HepG2 (cell line): Measurements from ENCODE around the gene ROBO3. TPM values are rescaled to one million over a fixed set of nuclear protein-coding genes. Genes with fewer than 3 reads are reported as not detected.
A peak's percentile ranks its signal among the peaks of the same experiment; 100 is the strongest.

Source experiments
- ATAC-seq: fragments of 200-7000 bp; cut with Tn5 transposase; 3 replicates; pipeline ENCODE4 v1.9.1; 2020; ENCODE audit warnings: mild to moderate bottlenecking, moderate library complexity
- BruUV-seq: library from RNA; stranded (reverse); fragments of 400-500 nt; replicated peaks from 2 replicates; lab custom pipeline; 2021; lab: Mats Ljungman, UMichigan
- CTCF ChIA-PET: fragments of 300-600 bp; formaldehyde crosslinking; extraction: SDS; loops from one replicate; lab custom pipeline; 2021; ENCODE audit warnings: low total read pairs, inconsistent platforms, low intra/inter-chr PET ratio; lab: Yijun Ruan, JAX
- POLR2A ChIA-PET: fragments of 350-600 bp; sonication (Branson Sonifier 250); formaldehyde crosslinking; loops from one replicate; lab custom pipeline; 2020; ENCODE audit warnings: antibody characterized with exemption, inconsistent platforms; lab: Yijun Ruan, JAX
- DNase-seq: peaks from one replicate; pipeline ENCODE4 v3.0.0-alpha.2; 2015; ENCODE audit warnings: low spot score
- FAIRE-seq: peaks from 3 replicates; lab custom pipeline; 2011; peaks lifted over from hg19 to GRCh38; lab: Jason Lieb, UNC
- H2AFZ ChIP-seq: one replicate; pipeline ENCODE4 v1.6.1; 2011; ENCODE audit warnings: low read length, inconsistent platforms
- H3K27ac ChIP-seq: fragments of 300-600 bp; 3 replicates; pipeline ENCODE4 v1.8.0; 2011; ENCODE audit warnings: mixed run types, mild to moderate bottlenecking, mixed read lengths, low read length, inconsistent platforms; ENCODE audit not compliant: insufficient read depth; ENCODE audit errors: extremely low read length
- H3K27me3 ChIP-seq, 2 experiments: fragments of 200-600 bp in 1 of 2; 2 replicates in 1 of 2; 3 replicates in 1 of 2; pipeline versions ENCODE4 v1.6.0 to v1.8.0; 2011; ENCODE audit warnings: low read length in 2 of 2, mild to moderate bottlenecking in 2 of 2, moderate library complexity in 2 of 2, inconsistent platforms in 1 of 2; ENCODE audit not compliant: insufficient read depth in 2 of 2, control insufficient read depth in 1 of 2
- H3K36me3 ChIP-seq, 2 experiments: fragments of 200-600 bp in 1 of 2; replicated peaks in 1 of 2; 2 replicates in 1 of 2; 3 replicates in 1 of 2; pipeline versions ENCODE4 v1.5.1 to v1.8.0; 2011; ENCODE audit warnings: low read length in 2 of 2, inconsistent platforms in 1 of 2; ENCODE audit not compliant: insufficient read depth in 2 of 2, control insufficient read depth in 1 of 2
- H3K4me1 ChIP-seq: 2 replicates; pipeline ENCODE4 v1.5.1; 2012; ENCODE audit warnings: low read length, inconsistent platforms; ENCODE audit not compliant: insufficient read depth
- H3K4me2 ChIP-seq: 2 replicates; pipeline ENCODE4 v1.6.0; 2011; ENCODE audit warnings: low read depth, low read length, inconsistent platforms
- H3K4me3 ChIP-seq, 3 experiments: fragments of 200-600 bp in 1 of 3; sonication (generic), shearing (Covaris generic) in 1 of 3; replicated peaks in 1 of 3; 2 replicates each; pipeline ENCODE4 v1.5.1; 2011 to 2016; ENCODE audit warnings: low read length in 3 of 3, inconsistent platforms in 2 of 3, low read depth in 2 of 3, mild to moderate bottlenecking in 2 of 3, control low read depth in 1 of 3, mixed read lengths in 1 of 3; ENCODE audit not compliant: insufficient read depth in 1 of 3
- H3K79me2 ChIP-seq: one replicate; pipeline ENCODE4 v1.6.1; 2011; ENCODE audit warnings: low read length, inconsistent platforms; ENCODE audit not compliant: insufficient read depth
- H3K9ac ChIP-seq: 2 replicates; pipeline ENCODE4 v1.6.0; 2011; ENCODE audit warnings: mild to moderate bottlenecking, low read depth, low read length, inconsistent platforms; ENCODE audit not compliant: insufficient read depth
- H3K9me3 ChIP-seq: 2 replicates; pipeline ENCODE4 v1.5.1; 2012; ENCODE audit warnings: mild to moderate bottlenecking, low read length
- H4K20me1 ChIP-seq: 2 replicates; pipeline ENCODE4 v1.6.0; 2011; ENCODE audit warnings: inconsistent platforms, mild to moderate bottlenecking, low read length, moderate library complexity; ENCODE audit not compliant: insufficient read depth
- FOXP1 ChIP-seq, 2 experiments: fragments of 450-650 bp in 1 of 2; IDR thresholded peaks; 2 replicates each; pipeline ENCODE4 v1.6.1; 2017 to 2018; ENCODE audit warnings: antibody characterized with exemption in 1 of 2
- GPN1 ChIP-seq: sonication (generic); formaldehyde crosslinking; IDR thresholded peaks from 2 replicates; pipeline ENCODE4 v1.5.1; 2020; ENCODE audit warnings: missing genetic modification reagents, borderline replicate concordance
- HES4 ChIP-seq: sonication (generic); formaldehyde crosslinking; IDR thresholded peaks from 2 replicates; pipeline ENCODE4 v1.9.0; 2021; ENCODE audit warnings: mild to moderate bottlenecking, missing genetic modification reagents, borderline replicate concordance
- KDM3A ChIP-seq: IDR thresholded peaks from 2 replicates; pipeline ENCODE4 v1.6.1; 2018; ENCODE audit warnings: low read depth, missing compliant biosample characterization
- KDM5B ChIP-seq: sonication (generic); formaldehyde crosslinking; IDR thresholded peaks from 2 replicates; pipeline ENCODE4 v1.4.0; 2020; ENCODE audit warnings: missing genetic modification reagents, mild to moderate bottlenecking, borderline replicate concordance
- MLLT10 ChIP-seq: sonication (generic); formaldehyde crosslinking; IDR thresholded peaks from 2 replicates; pipeline ENCODE4 v1.4.0; 2020; ENCODE audit warnings: missing genetic modification reagents
- RAD51 ChIP-seq: fragments of 450-650 bp; IDR thresholded peaks from 2 replicates; pipeline ENCODE4 v1.6.1; 2016; ENCODE audit warnings: borderline replicate concordance
- ZKSCAN1 ChIP-seq: fragments of 150-350 bp; IDR thresholded peaks from 2 replicates; pipeline ENCODE4 v1.6.1; 2014; ENCODE audit warnings: low read length
- ZNF552 ChIP-seq: sonication (generic); formaldehyde crosslinking; IDR thresholded peaks from 2 replicates; pipeline ENCODE4 v1.9.0; 2022; ENCODE audit warnings: missing genetic modification reagents, mild to moderate bottlenecking, borderline replicate concordance
- WGBS: methylation state at CpG from one replicate; pipeline ENCODE4 v1.1.6; 2017; ENCODE audit warnings: low lambda C conversion rate; 5-methylcytosine and 5-hydroxymethylcytosine counted together
- in situ Hi-C: cut with HindIII; loops from 2 replicates; pipeline ENCODE4 v1.10.0; 2017; ENCODE audit warnings: low pct_unique_long_range_greater_than_20kb; ENCODE audit not compliant: extremely low pct_ligation_motif_present
- intact Hi-C: fragments of 100-400 bp; cut with micrococcal nuclease; formaldehyde crosslinking; loops from one replicate; pipeline ENCODE4 v1.10.0; 2022; ENCODE audit not compliant: unreplicated experiment
- polyA plus RNA-seq, 8 experiments: library from polyadenylated mRNA; depleted of rRNA in 3 of 8; stranded (reverse) in 7 of 8; unstranded in 1 of 8; fragments of >200 nt; fragmentation: Illumina TruSeq in 4 of 8; extraction: Trizol in 4 of 8; gene quantifications; 2 replicates each; pipeline versions ENCODE4 v1.2.1 to v1.2.3, GENCODE V29; 2011 to 2016; ENCODE audit warnings: low read depth in 4 of 8, missing spikeins in 1 of 8, mixed read lengths in 1 of 8; ENCODE audit not compliant: insufficient read depth in 1 of 8
- total RNA-seq, 5 experiments: library from RNA; depleted of rRNA; stranded (reverse); fragments of >200 nt; fragmentation: Illumina TruSeq; extraction: Trizol; gene quantifications; 2 replicates each; pipeline ENCODE4 v1.2.3, GENCODE V29; 2016; ENCODE audit warnings: low read depth in 1 of 5

ROBO3 gene
- total and polyA plus RNA-seq, 2 of the 13 experiments (the other 11 are each of a cell fraction or from before 2014, with no cell fraction given) = 0.07 to 2.4 TPM

GRCh38 chr11:124877910-124878758, 12.9 kb downstream of the ROBO3 start:
- Histone ChIP-seq H3K27ac (no peak overlapping the region), H3K4me1 (peaks cover 67% of the 10 kb centered on the region), H3K79me2 (no peaks in the 10 kb centered on the region), H3K9me3 (no peaks in the 10 kb centered on the region), H3K27me3 (peaks cover 0 to 54% of the 10 kb centered on the region in 2 experiments; a peak in 4 of 5 replicates), H2AFZ (no peak overlapping the region), H3K4me2 (no peak overlapping the region; the same call in 1 of the 2 replicates), H3K36me3 (no peaks in the 10 kb centered on the region), H4K20me1 (no peaks in the 10 kb centered on the region), H3K9ac (no peak overlapping the region), H3K4me3 (no peak overlapping the region; a peak in 1 of 6 replicates)
- ATAC-seq (no peak), DNase-seq (no peak), FAIRE-seq (no peak)
- ChIA-PET CTCF (no interaction called here), POLR2A (no interaction called here)
- WGBS = 37% methylated on average over 15 of the region's 17 CpGs
- in situ Hi-C loops (loop anchor here (5.0 kb wide), 1 partner anchor 74 kb away; the partner anchor contains the start of gene CCDC15), intact Hi-C loops (loop anchor here (2.0 kb wide), 1 partner anchor 57 kb away; no protein-coding TSS in a partner anchor)
- TF ChIP-seq MLLT10 (CRISPR knock-in tag) = no peak
- no TSS peak for BruUV-seq

GRCh38 chr11:124878759-124879492, 13.7 kb downstream of the ROBO3 start:
- ChIA-PET POLR2A (no interaction called here), CTCF (no interaction called here)
- no peak for TF ChIP-seq FOXP1 (IDR thresholded peaks at IDR 0.05)
- TF ChIP-seq FOXP1 (CRISPR knock-in tag; IDR thresholded peaks at IDR 0.05) = no peak
- no peak for TF ChIP-seq KDM5B (CRISPR knock-in tag)
- peak; percentile 46; the same call in 1 of the 2 replicates for TF ChIP-seq ZKSCAN1
- TF ChIP-seq HES4 (CRISPR knock-in tag) = no peak
- no peak for TF ChIP-seq GPN1 (CRISPR knock-in tag)
- no peak for TF ChIP-seq KDM3A
- TF ChIP-seq ZNF552 (CRISPR knock-in tag) = no peak
- TF ChIP-seq RAD51 = no peak
- FAIRE-seq = no peak
- Histone ChIP-seq H3K9ac (no peak overlapping the region), H3K36me3 (no peaks in the 10 kb centered on the region), H3K79me2 (no peaks in the 10 kb centered on the region), H3K4me2 (no peak overlapping the region), H2AFZ (no peak overlapping the region), H4K20me1 (no peaks in the 10 kb centered on the region), H3K27ac (no peak overlapping the region), H3K9me3 (no peaks in the 10 kb centered on the region), H3K4me3 (no peak overlapping the region), H3K27me3 (peaks cover 0 to 46% of the 10 kb centered on the region in 2 experiments; a peak in 4 of 5 replicates), H3K4me1 (peaks cover 75% of the 10 kb centered on the region)
- ATAC-seq = no peak
- in situ Hi-C loops (loop anchor here (5.0 kb wide), 1 partner anchor 73 kb away; the partner anchor contains the start of gene CCDC15), intact Hi-C loops (no loop called here)
- no TSS peak for BruUV-seq
- no peak for DNase-seq
- 52% methylated on average over 8 of the region's 11 CpGs for WGBS
